ENCODE measurements around the gene ABHD17B. TPM values are rescaled to one million over a fixed set of nuclear protein-coding genes. Genes with fewer than 3 reads are reported as not detected.

The ABHD17B gene
- total RNA-seq, 2 donors from 2014 or later = 15.3 to 24.6 TPM

GRCh38 chr9:71839668-71840067 is 71.3 kb downstream of the ABHD17B start:
- no peak for DNase-seq (ENCODE audit: low spot score)
- H3K36me3 ChIP-seq = no peaks in the 10 kb centered on the region
- H3K27ac ChIP-seq = no peak overlapping the region
- no peaks in the 10 kb centered on the region for H3K4me1 ChIP-seq (ENCODE audit: control insufficient read depth in 1 of 2, low read depth in 2 of 2)
- H3K9me3 ChIP-seq = peaks cover 1% of the 10 kb centered on the region
- no peak overlapping the region for H3K4me3 ChIP-seq
- TF ChIP-seq CTCF (IDR thresholded peaks at IDR 0.05) = no peak
- H3K27me3 ChIP-seq (replicated peaks; ENCODE audit: insufficient read depth) = no peaks in the 10 kb centered on the region
- ATAC-seq (ENCODE audit: insufficient number of reproducible peaks, low FRiP score, low read depth) = no peak

- no peak for TF ChIP-seq CTCF (IDR thresholded peaks at IDR 0.05)
- no peak for DNase-seq (ENCODE audit: low spot score)
- Histone ChIP-seq H3K9me3 (peaks cover 9% of the 10 kb centered on the region), H3K4me3 (no peak overlapping the region), H3K36me3 (no peaks in the 10 kb centered on the region), H3K27me3 (replicated peaks; ENCODE audit: insufficient read depth) (no peaks in the 10 kb centered on the region), H3K27ac (no peak overlapping the region), H3K4me1 (ENCODE audit: control insufficient read depth in 1 of 2, low read depth in 2 of 2) (no peaks in the 10 kb centered on the region)
- ATAC-seq (ENCODE audit: insufficient number of reproducible peaks, low FRiP score, low read depth) = no peak
These were observed 75.4 kb downstream of the ABHD17B start for GRCh38 chr9:71835596-71835995.

- TF ChIP-seq CTCF (IDR thresholded peaks at IDR 0.05) = no peak
- ATAC-seq (ENCODE audit: insufficient number of reproducible peaks, low FRiP score, low read depth) (no peak), DNase-seq (ENCODE audit: low spot score) (no peak)
- H3K27me3 ChIP-seq (replicated peaks; ENCODE audit: insufficient read depth) = no peaks in the 10 kb centered on the region
- no peaks in the 10 kb centered on the region for H3K4me1 ChIP-seq (ENCODE audit: control insufficient read depth in 1 of 2, low read depth in 2 of 2)
- no peak overlapping the region for H3K27ac ChIP-seq
- no peak overlapping the region for H3K4me3 ChIP-seq
- H3K36me3 ChIP-seq = no peaks in the 10 kb centered on the region
- H3K9me3 ChIP-seq = peaks cover 9% of the 10 kb centered on the region
These were observed 80.1 kb downstream of the ABHD17B start for GRCh38 chr9:71830929-71831328.

GRCh38 chr9:71830153-71830552 is 80.8 kb downstream of the ABHD17B start:
- no peaks in the 10 kb centered on the region for H3K27me3 ChIP-seq (replicated peaks; ENCODE audit: insufficient read depth)
- DNase-seq (ENCODE audit: low spot score) = no peak
- no peak overlapping the region for H3K27ac ChIP-seq
- no peak for ATAC-seq (ENCODE audit: insufficient number of reproducible peaks, low FRiP score, low read depth)
- no peak for TF ChIP-seq CTCF (IDR thresholded peaks at IDR 0.05)
- no peak overlapping the region for H3K4me3 ChIP-seq
- peaks cover 9% of the 10 kb centered on the region for H3K9me3 ChIP-seq
- H3K4me1 ChIP-seq (ENCODE audit: control insufficient read depth in 1 of 2, low read depth in 2 of 2) = no peaks in the 10 kb centered on the region
- H3K36me3 ChIP-seq = no peaks in the 10 kb centered on the region

GRCh38 chr9:71826279-71826678 is 84.7 kb downstream of the ABHD17B start:
- Histone ChIP-seq H3K4me1 (ENCODE audit: control insufficient read depth in 1 of 2, low read depth in 2 of 2) (no peaks in the 10 kb centered on the region), H3K36me3 (no peaks in the 10 kb centered on the region), H3K4me3 (no peak overlapping the region), H3K27me3 (replicated peaks; ENCODE audit: insufficient read depth) (no peaks in the 10 kb centered on the region), H3K9me3 (no peaks in the 10 kb centered on the region), H3K27ac (no peak overlapping the region)
- no peak for DNase-seq (ENCODE audit: low spot score)
- no peak for ATAC-seq (ENCODE audit: insufficient number of reproducible peaks, low FRiP score, low read depth)
- TF ChIP-seq CTCF (IDR thresholded peaks at IDR 0.05) = no peak
